G401 (cell line): Measurements from ENCODE around the gene APLP2. TPM values are rescaled to one million over a fixed set of nuclear protein-coding genes. Genes with fewer than 3 reads are reported as not detected.
"Not testable (repeated sequence)": the region's sequence is repeated elsewhere in the genome, so short reads cannot be mapped to it uniquely, and the experiment has no call there.

Experiments used
- DNase-seq: peaks from one replicate; pipeline ENCODE4 v3.0.0-alpha.2; 2015; ENCODE audit warnings: low spot score
- in situ Hi-C: cut with HindIII; loops from 2 replicates; pipeline ENCODE4 v1.10.0; 2016; ENCODE audit warnings: low sequenced_read_pairs, mixed read lengths
- total RNA-seq: library from RNA; depleted of rRNA; stranded (reverse); fragments of >200 nt; shearing (Covaris generic); gene quantifications from 2 replicates; pipeline ENCODE4 v1.2.3, GENCODE V29; 2014

Gene APLP2
- total RNA-seq, 1 experiment from 2014 or later: 237 TPM

DNA sequence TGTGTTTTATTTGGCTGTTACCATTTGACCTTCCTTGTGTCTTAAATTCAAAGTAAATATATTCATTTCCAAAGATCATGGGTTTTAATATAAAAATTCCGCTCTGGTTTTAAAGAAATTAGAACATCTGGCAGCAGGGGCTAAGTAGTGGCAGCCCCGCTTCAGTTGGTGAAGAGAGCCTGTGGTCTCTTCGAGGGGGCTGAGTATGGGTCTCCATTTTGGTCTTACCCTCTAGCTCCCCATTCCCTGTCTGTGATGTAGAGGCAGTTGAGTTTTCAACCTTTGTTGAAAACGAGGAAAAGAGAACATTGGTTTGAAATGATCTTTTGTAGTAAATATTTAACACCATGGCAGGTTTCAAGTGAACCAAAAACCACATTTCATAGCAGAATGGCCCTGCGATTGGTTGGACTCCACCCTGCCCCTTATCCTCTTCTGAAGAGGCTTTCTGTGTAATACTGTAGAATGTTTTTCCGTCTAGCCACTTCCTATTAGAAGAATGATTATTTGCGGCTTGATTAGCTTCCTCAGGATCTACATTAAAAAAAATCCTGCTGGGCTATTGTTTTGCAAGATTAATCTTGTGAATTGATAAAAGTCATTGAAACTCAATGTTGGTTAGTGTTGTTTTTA, 17.7 kb downstream of the APLP2 start:
- DNase-seq: no peak
- in situ Hi-C loops: no loop called here

- in situ Hi-C loops: no loop called here
- no peak for DNase-seq
These were observed 18.5 kb downstream of the APLP2 start for GRCh38 chr11:130088217-130088616.

DNA sequence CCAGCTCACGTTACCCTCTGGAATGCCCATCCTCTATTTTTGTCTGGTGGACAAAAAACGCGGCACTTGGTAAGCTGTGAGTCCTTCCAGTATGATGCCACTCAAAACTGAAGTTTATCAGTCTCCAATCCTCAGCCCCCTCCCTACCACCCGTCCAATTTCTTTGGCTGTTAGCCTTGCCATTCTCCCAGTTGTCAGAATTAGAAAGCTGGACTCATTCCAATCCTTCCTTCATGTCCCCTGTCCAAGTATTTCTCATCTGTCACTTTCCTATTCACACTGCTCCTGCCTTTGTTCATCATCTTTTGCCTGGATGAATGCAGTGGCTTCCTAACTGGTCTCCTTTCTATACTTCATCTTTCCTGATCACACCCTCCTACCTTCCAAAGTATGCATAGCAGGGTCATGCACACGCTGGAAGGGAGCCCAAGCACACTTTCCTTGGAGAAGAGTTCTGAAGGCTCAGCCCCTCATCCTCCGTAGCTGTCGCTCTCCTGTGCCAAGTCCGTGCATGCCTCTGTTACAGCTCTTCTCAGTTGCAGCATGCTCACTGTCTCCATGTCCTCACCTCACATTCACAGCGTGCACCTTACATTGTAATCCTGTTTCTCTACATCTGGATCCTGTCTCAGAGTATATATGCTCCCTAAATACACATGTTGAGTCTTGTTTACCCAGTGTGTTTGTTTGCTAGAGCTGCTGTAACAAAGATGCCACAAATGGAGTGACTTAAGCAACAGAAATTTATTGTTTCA, 19.4 kb downstream of the APLP2 start:
- DNase-seq: peak; percentile 46
- in situ Hi-C loops: no loop called here

GRCh38 chr11:130089674-130090073, 20.0 kb downstream of the APLP2 start:
- in situ Hi-C loops: no loop called here

GRCh38 chr11:130090517-130090916, 20.8 kb downstream of the APLP2 start:
- in situ Hi-C loops, DNase-seq: not testable (repeated sequence)

More at GRCh38 chr11:130089674-130090073, 20.0 kb downstream of the APLP2 start:
- no peak for DNase-seq

GRCh38 chr11:130091169-130091568, 21.5 kb downstream of the APLP2 start:
- in situ Hi-C loops: not testable (repeated sequence)

DNA sequence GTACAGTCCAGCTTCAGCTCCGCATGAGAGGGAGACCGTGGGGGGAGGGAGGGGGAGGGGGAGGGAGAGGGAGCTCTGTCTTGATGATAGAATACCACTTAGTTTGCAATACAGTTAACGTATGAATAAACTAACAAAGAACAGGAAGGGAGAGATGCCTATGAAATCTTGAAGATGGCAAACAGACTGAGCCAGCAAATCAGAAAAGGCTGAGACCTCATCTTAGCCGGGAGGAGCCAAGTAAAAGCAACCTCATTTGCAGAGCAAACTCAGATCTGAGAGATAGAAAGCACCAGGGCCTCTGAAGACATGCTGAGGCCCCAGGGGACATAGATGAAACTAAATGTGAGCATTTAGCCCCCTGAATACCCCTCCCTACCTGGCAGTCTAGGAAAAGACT, 23.0 kb downstream of the APLP2 start:
- no peak for DNase-seq
- in situ Hi-C loops: no loop called here

More at GRCh38 chr11:130091169-130091568, 21.5 kb downstream of the APLP2 start:
- DNase-seq: not testable (repeated sequence)

- no peak for DNase-seq
- in situ Hi-C loops: no loop called here
These were observed 24.9 kb downstream of the APLP2 start for GRCh38 chr11:130094614-130095013.

- no peak for DNase-seq
- in situ Hi-C loops: no loop called here
These were observed 25.6 kb downstream of the APLP2 start for GRCh38 chr11:130095326-130095725.

- DNase-seq: no peak
- in situ Hi-C loops: no loop called here
These were observed 26.3 kb downstream of the APLP2 start for GRCh38 chr11:130096042-130096441.

DNA sequence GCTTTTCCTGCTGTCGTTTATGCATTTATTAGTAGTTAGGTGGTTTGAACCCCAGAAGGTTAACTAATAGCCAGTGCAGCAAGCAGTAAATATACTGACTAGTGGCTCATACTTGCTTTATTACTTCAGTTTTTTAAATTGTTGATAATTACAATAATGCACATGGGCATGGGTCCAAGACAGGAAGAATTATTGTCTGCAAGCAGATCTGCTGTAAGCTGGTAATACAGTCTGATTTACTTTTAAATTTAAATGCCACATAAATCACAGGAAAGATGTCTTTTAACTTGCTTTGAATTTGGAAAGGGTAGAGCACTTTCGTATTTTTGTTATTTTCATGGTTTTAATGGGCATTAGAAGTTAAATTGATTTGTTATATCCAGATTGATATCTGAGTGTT, 27.1 kb downstream of the APLP2 start:
- in situ Hi-C loops: no loop called here
- DNase-seq: no peak

DNA sequence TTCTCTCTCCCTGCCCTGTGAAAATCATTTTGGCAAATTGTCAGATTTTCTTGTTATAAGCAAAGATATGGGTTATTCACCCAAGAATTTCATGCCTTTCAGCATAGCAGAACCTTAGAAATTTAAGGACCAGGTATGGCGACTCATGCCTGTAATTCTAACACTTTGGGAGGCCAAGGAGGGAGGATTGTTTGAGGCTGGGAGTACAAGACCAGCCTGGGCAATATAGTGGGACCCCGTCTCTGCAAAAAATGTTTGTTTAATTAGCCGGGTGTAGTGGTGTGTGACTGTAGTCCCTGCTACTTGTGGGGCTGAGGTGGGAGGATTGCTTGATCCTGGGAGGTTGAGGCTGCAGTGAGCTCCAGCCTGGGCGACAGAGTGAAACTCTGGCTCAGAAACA, 27.6 kb downstream of the APLP2 start:
- no peak for DNase-seq
- in situ Hi-C loops: no loop called here

DNA sequence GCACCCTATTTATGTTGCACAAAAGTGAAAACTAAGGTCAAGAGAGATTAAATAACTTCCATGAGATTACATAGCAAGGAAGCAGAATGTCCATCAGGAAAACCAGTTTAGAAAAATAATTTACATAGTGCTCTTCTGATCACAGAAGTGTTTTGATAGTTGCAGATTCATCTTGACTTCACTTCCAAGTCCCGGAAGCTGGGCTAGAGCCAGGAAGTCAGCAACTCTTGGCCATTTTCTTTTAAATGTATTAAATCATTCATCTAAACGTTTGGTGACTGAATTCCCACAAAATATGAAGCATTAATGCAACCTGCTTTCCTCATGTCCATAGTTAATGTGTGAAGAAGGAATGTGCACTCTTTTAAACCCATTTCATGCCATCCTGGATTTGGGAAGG, 29.7 kb downstream of the APLP2 start:
- in situ Hi-C loops: no loop called here
- no peak for DNase-seq

DNA sequence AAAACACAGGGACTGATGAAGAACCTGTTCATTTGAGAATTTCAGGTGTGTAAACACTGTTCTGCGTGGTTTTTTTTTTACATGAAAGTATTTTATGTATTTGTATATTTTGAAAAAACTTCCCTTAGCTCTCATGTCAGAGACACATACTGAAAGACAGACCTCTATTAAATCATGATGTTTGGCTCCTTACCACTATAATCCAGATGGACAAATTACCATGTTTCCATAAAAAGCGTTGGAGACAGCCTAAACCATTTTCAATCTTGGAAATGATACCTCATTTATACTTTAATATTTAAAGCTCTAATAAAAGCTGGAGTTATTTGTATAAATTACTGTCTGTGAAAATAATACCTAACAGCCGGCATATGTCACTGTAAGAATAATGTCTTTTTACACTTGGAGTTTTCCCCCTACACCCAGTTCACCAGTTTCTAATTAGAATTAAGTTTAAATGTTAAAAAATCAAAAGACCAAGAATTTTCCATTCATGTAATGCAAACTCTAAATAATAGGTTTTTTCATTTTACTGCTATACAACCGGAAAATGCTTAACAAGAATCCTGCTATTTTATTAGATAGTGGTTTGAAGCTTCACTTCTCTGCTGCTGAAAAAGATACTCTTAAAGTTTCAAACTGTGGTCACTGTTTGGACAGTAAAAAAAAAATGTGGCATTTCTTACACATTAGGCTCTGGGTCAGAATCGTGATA, 30.8 kb downstream of the APLP2 start:
- in situ Hi-C loops: no loop called here
- peak; percentile 46 for DNase-seq

GRCh38 chr11:130101661-130102060, 32.0 kb downstream of the APLP2 start:
- DNase-seq: peak; percentile 73
- in situ Hi-C loops: no loop called here

DNA sequence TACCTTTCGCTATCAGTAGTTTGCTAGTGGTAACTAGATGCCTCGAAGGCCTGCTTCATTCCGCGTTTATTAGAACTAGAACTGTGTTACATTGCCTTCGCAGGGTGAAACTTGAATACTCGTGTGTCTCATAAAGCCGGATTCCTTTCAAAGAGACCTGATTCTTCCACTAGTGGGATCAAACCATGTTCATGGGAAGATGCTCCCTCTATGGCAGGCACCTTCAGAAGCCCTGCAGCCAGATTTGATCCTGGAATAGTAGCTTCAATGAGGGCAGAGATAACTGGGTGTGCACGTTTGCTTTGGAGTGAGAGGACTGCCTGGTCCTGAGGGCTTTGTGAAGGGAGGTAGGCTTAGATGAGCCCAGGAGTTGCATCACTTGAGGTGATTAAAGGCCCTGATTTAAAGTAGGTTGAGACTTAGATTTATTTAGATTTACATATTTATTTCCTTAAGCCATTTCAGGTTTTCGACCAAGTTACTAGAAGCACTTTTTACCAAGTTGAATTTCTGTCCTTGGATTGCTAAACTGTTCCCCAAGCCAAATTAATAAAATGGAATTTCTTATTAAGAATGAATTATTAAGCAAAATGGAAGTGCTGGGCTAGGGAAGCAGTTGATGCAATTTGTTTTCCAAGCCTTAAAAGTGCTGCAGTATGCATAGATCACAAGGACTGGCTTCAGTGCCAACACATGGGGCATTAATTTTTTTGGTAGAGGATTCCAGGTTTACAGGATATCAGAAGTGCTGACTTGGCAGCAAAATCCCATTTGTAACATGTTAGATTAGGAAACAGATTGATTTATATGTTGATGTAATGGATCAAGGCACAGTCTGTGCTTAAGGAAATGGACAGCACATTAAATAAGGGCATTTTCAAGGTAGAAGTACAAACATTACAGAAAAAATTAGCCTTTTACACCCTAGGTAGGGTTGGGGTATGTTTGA, 32.9 kb downstream of the APLP2 start:
- in situ Hi-C loops: no loop called here
- peak; percentile 52 for DNase-seq

- peak; percentile 51 for DNase-seq
- in situ Hi-C loops: no loop called here
These were observed 33.7 kb downstream of the APLP2 start for GRCh38 chr11:130103296-130103814.

- no peak for DNase-seq
- in situ Hi-C loops: no loop called here
These were observed 36.7 kb downstream of the APLP2 start for GRCh38 chr11:130106381-130106780.

GRCh38 chr11:130108671-130109070, 39.0 kb downstream of the APLP2 start:
- DNase-seq, in situ Hi-C loops: not testable (repeated sequence)
